Measurements from ENCODE around the gene SMAD1. TPM values are rescaled to one million over a fixed set of nuclear protein-coding genes. Genes with fewer than 3 reads are reported as not detected.
"Not testable (repeated sequence)": the region's sequence is repeated elsewhere in the genome, so short reads cannot be mapped to it uniquely, and the experiment has no call there.

The SMAD1 gene
- total RNA-seq, 1 donor from 2014 or later: 26.8 TPM

GRCh38 chr4:145587088-145587754, 105.6 kb downstream of the SMAD1 start:
- H3K9me3 Mint-ChIP-seq: peaks cover 7% of the 10 kb centered on the region
- TF ChIP-seq CTCF (conservative IDR thresholded peaks at IDR 0.05): no peak
- H3K27ac Mint-ChIP-seq (ENCODE audit: unreplicated experiment): no peak overlapping the region
- H3K4me3 Mint-ChIP-seq: no peak overlapping the region
- no peaks in the 10 kb centered on the region for H3K4me1 Mint-ChIP-seq
- DNase-seq (ENCODE audit: low read depth, low spot score): no peak
- H3K27me3 Mint-ChIP-seq (ENCODE audit: low read depth): peaks cover 8% of the 10 kb centered on the region
- no peaks in the 10 kb centered on the region for H3K36me3 Mint-ChIP-seq (ENCODE audit: low read depth)

- H3K4me3 Mint-ChIP-seq; H3K9me3 Mint-ChIP-seq; H3K27me3 Mint-ChIP-seq (ENCODE audit: low read depth); H3K36me3 Mint-ChIP-seq (ENCODE audit: low read depth); DNase-seq (ENCODE audit: low read depth, low spot score); H3K4me1 Mint-ChIP-seq; H3K27ac Mint-ChIP-seq (ENCODE audit: unreplicated experiment): not testable (repeated sequence)
These were observed 107.7 kb downstream of the SMAD1 start for GRCh38 chr4:145589381-145589780.

DNA sequence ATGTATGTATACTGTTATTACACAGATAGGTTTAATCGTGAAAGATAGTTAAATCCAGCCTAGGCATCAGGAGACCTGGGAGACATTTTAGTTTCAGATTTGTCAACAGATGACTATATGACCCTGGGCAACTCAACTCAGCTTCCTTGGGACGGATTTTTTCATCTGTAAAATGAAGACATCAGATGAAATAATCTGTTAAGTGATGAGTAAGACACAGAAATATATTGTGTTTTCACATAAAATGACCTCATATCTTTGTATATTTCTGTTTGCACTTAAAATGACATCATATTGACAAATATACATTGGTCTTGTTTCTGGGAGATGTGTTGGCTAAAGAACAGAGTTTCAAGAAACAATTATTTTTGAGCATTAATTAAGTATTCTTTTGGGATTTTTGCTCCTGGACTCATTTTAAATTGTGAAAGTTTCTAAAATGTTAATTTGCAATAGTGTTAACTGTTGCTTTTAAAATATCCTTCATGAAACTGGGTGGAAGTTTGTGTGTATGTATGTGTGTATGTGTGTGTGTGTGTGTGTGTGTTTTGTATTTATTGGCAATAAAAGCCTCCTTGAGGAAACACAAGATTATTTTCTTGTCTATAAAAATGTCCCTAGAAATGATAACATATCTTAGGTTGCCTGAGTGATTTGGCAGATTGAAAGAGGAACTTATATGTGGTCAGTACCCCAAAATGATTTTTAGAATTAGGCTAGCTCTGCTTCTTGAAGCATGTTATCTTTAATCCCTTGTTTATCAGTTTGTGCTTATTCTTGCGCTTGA, 108.5 kb downstream of the SMAD1 start:
- peak overlapping the region; percentile 32 for H3K27ac Mint-ChIP-seq (ENCODE audit: unreplicated experiment)
- no peaks in the 10 kb centered on the region for H3K4me1 Mint-ChIP-seq
- no peak for DNase-seq (ENCODE audit: low read depth, low spot score)
- H3K36me3 Mint-ChIP-seq (ENCODE audit: low read depth): peaks cover 5% of the 10 kb centered on the region
- peaks cover 12% of the 10 kb centered on the region for H3K9me3 Mint-ChIP-seq
- no peak for TF ChIP-seq CTCF (conservative IDR thresholded peaks at IDR 0.05)
- peaks cover 11% of the 10 kb centered on the region for H3K27me3 Mint-ChIP-seq (ENCODE audit: low read depth)
- H3K4me3 Mint-ChIP-seq: no peak overlapping the region

GRCh38 chr4:145602129-145602760, 120.6 kb downstream of the SMAD1 start:
- Mint-ChIP-seq H3K4me1 (no peaks in the 10 kb centered on the region), H3K9me3 (peaks cover 7% of the 10 kb centered on the region), H3K36me3 (ENCODE audit: low read depth) (peaks cover 2% of the 10 kb centered on the region), H3K4me3 (no peak overlapping the region), H3K27me3 (ENCODE audit: low read depth) (peaks cover 4% of the 10 kb centered on the region), H3K27ac (ENCODE audit: unreplicated experiment) (no peak overlapping the region)
- DNase-seq (ENCODE audit: low read depth, low spot score): no peak
- no peak for TF ChIP-seq CTCF (conservative IDR thresholded peaks at IDR 0.05)

- H3K4me3 Mint-ChIP-seq: no peak overlapping the region
- H3K27me3 Mint-ChIP-seq (ENCODE audit: low read depth): peaks cover under 1% of the 10 kb centered on the region
- H3K9me3 Mint-ChIP-seq: peaks cover 5% of the 10 kb centered on the region
- no peaks in the 10 kb centered on the region for H3K4me1 Mint-ChIP-seq
- peaks cover 2% of the 10 kb centered on the region for H3K36me3 Mint-ChIP-seq (ENCODE audit: low read depth)
- no peak for TF ChIP-seq CTCF (conservative IDR thresholded peaks at IDR 0.05)
- DNase-seq (ENCODE audit: low read depth, low spot score): no peak
- H3K27ac Mint-ChIP-seq (ENCODE audit: unreplicated experiment): no peak overlapping the region
These were observed 124.3 kb downstream of the SMAD1 start for GRCh38 chr4:145605941-145606340.

Other genes with a start within 250 kb of the SMAD1 start
- 4.9 and 5.8 TPM in 2 replicates for gene MMAA, start 137.5 kb downstream of the SMAD1 start, total RNA-seq
- not detected in 2 replicates for gene C4orf51, start 198.3 kb downstream of the SMAD1 start, total RNA-seq

Measured in neural crest cell (in vitro differentiated cells).